Measurements from ENCODE around the gene PNKD.

Gene PNKD

GRCh38 chr2:218347172-218347571 is 76.9 kb downstream of the PNKD start:
- DNase-seq (ENCODE audit: low read depth), result no peak
- no peak overlapping the region for H3K4me3 ChIP-seq (ENCODE audit: low read depth, low read length)
- TF ChIP-seq, protein P1, sequence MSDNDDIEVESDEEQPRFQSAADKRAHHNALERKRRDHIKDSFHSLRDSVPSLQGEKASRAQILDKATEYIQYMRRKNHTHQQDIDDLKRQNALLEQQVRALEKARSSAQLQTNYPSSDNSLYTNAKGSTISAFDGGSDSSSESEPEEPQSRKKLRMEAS (IDR thresholded peaks at IDR 0.05; ENCODE audit: low read depth, low read length), result no peak
- no peak for TF ChIP-seq POLR2A (IDR thresholded peaks at IDR 0.05; ENCODE audit: extremely low read depth, insufficient read length)
- TF ChIP-seq MYC (IDR thresholded peaks at IDR 0.05; ENCODE audit: low read depth, low read length), result no peak
- no peak for TF ChIP-seq CTCF (IDR thresholded peaks at IDR 0.05; ENCODE audit: low read depth, low read length)

GRCh38 chr2:218354045-218354444 is 83.7 kb downstream of the PNKD start:
- H3K4me3 ChIP-seq (ENCODE audit: low read depth, low read length), result no peak overlapping the region
- DNase-seq (ENCODE audit: low read depth), result no peak
- TF ChIP-seq POLR2A (IDR thresholded peaks at IDR 0.05; ENCODE audit: extremely low read depth, insufficient read length), result no peak
- no peak for TF ChIP-seq CTCF (IDR thresholded peaks at IDR 0.05; ENCODE audit: low read depth, low read length)
- TF ChIP-seq, protein P1 (IDR thresholded peaks at IDR 0.05; ENCODE audit: low read depth, low read length), result no peak
- no peak for TF ChIP-seq MYC (IDR thresholded peaks at IDR 0.05; ENCODE audit: low read depth, low read length)

DNA sequence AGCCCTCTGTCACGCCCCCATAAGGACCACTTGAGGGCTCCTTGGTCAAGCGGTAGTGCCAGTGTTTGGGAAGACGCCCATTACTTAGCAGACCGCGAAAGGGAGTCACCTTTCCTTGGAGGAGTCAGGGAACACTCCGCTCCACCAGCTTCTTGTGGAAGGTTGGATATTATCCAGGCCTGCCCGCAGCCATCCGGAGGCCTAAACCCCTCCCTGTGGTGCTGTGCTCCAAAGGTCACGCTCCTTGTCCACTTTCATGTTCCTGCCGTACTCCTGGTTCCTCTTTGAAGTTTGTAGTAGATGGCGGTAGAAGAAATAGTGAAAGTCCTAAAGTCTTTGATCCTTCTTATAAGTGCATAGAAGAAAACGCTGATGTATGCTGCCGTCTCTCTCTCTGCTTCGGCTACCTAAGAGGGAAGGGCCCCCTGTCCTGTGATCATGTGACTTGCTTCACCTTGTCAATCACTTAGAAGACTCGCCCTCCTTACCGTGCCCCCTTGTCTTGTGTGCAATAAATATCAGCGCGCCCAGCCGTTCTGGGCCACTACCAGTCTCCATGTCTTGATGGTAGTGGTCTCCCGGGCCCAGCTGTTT is 84.6 kb downstream of the PNKD start:
- H3K4me3 ChIP-seq (ENCODE audit: low read depth, low read length), result no peak overlapping the region
- TF ChIP-seq POLR2A (IDR thresholded peaks at IDR 0.05; ENCODE audit: extremely low read depth, insufficient read length) (no peak), MYC (IDR thresholded peaks at IDR 0.05; ENCODE audit: low read depth, low read length) (no peak), CTCF (IDR thresholded peaks at IDR 0.05; ENCODE audit: low read depth, low read length) (no peak)
- TF ChIP-seq, protein P1 (IDR thresholded peaks at IDR 0.05; ENCODE audit: low read depth, low read length), result no peak
- no peak for DNase-seq (ENCODE audit: low read depth)

- TF ChIP-seq, protein P1 (IDR thresholded peaks at IDR 0.05; ENCODE audit: low read depth, low read length), result no peak
- TF ChIP-seq MYC (IDR thresholded peaks at IDR 0.05; ENCODE audit: low read depth, low read length) (no peak), POLR2A (IDR thresholded peaks at IDR 0.05; ENCODE audit: extremely low read depth, insufficient read length) (no peak), CTCF (IDR thresholded peaks at IDR 0.05; ENCODE audit: low read depth, low read length) (no peak)
- H3K4me3 ChIP-seq (ENCODE audit: low read depth, low read length), result no peak overlapping the region
- no peak for DNase-seq (ENCODE audit: low read depth)
These were observed 87.2 kb downstream of the PNKD start for GRCh38 chr2:218357236-218358177.

- no peak overlapping the region for H3K4me3 ChIP-seq (ENCODE audit: low read depth, low read length)
- TF ChIP-seq CTCF (IDR thresholded peaks at IDR 0.05; ENCODE audit: low read depth, low read length), result no peak
- TF ChIP-seq, protein P1 (IDR thresholded peaks at IDR 0.05; ENCODE audit: low read depth, low read length), result peak; percentile 25; the same call in 1 of the 2 replicates
- peak; percentile 93 for DNase-seq (ENCODE audit: low read depth)
These were observed 90.1 kb downstream of the PNKD start for GRCh38 chr2:218360453-218360852.

All from NB4 (cell line).